PFSK-1 (cell line): ENCODE measurements around the gene GLIS1.

Experiments used
- FOXP2 ChIP-seq: optimal IDR thresholded peaks from 2 replicates; pipeline ENCODE3; 2011; ENCODE audit warnings: borderline replicate concordance, control low read depth, inconsistent platforms; ENCODE audit not compliant: insufficient read depth; ENCODE audit errors: extremely low read length, extremely low read depth
- POLR2AphosphoS5 ChIP-seq: IDR thresholded peaks from 2 replicates; pipeline ENCODE4 v1.6.1; 2012; ENCODE audit warnings: low read depth, mild to moderate bottlenecking, control low read depth, low read length, moderate library complexity
- SIN3A ChIP-seq: IDR thresholded peaks from 2 replicates; pipeline ENCODE4 v1.6.1; 2012; ENCODE audit warnings: mild to moderate bottlenecking, low read length, moderate library complexity, borderline replicate concordance; ENCODE audit not compliant: insufficient read depth
- TAF1 ChIP-seq: IDR thresholded peaks from 2 replicates; pipeline ENCODE4 v1.6.1; 2012; ENCODE audit warnings: low read length, control low read depth, borderline replicate concordance; ENCODE audit not compliant: insufficient read depth
- TF ChIP-seq, protein P1 (sequence below), 2 experiments: IDR thresholded peaks; 2 replicates each; pipeline versions ENCODE4 v1.6.1 to v1.8.0; 2011 to 2012; ENCODE audit warnings: low read depth in 2 of 2, low read length in 2 of 2, control low read depth in 1 of 2, inconsistent platforms in 1 of 2, mild to moderate bottlenecking in 1 of 2, moderate library complexity in 1 of 2; ENCODE audit not compliant: insufficient read depth in 1 of 2

Gene GLIS1

DNA sequence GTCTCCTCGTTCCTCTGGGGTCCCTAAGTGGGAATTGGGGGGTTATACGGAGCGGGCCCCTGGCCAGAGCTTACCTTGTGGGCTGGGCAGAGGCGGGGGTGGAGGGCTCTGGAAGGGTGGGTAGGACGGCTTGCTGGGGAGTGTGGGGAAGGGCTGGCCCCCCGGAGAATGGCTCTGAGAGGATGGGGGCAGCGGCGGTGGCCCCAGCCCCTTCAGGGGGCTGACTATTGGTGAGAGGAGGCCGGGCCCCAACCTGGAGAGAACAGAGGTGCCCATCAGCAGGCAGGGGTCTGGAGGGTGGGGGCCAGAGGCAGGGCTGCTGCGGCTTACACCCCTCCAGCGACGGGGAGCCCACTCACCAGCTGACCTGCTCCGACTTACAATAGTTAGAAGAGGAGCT, 229.2 kb downstream of the GLIS1 start:
- TF ChIP-seq SIN3A: no peak
- TF ChIP-seq, protein P1, sequence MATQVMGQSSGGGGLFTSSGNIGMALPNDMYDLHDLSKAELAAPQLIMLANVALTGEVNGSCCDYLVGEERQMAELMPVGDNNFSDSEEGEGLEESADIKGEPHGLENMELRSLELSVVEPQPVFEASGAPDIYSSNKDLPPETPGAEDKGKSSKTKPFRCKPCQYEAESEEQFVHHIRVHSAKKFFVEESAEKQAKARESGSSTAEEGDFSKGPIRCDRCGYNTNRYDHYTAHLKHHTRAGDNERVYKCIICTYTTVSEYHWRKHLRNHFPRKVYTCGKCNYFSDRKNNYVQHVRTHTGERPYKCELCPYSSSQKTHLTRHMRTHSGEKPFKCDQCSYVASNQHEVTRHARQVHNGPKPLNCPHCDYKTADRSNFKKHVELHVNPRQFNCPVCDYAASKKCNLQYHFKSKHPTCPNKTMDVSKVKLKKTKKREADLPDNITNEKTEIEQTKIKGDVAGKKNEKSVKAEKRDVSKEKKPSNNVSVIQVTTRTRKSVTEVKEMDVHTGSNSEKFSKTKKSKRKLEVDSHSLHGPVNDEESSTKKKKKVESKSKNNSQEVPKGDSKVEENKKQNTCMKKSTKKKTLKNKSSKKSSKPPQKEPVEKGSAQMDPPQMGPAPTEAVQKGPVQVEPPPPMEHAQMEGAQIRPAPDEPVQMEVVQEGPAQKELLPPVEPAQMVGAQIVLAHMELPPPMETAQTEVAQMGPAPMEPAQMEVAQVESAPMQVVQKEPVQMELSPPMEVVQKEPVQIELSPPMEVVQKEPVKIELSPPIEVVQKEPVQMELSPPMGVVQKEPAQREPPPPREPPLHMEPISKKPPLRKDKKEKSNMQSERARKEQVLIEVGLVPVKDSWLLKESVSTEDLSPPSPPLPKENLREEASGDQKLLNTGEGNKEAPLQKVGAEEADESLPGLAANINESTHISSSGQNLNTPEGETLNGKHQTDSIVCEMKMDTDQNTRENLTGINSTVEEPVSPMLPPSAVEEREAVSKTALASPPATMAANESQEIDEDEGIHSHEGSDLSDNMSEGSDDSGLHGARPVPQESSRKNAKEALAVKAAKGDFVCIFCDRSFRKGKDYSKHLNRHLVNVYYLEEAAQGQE (IDR thresholded peaks at IDR 0.05; ENCODE audit: insufficient read depth in 1 of 2, low read depth in 2 of 2, low read length in 2 of 2): no peak
- no peak for TF ChIP-seq POLR2AphosphoS5
- no peak for TF ChIP-seq FOXP2
- no peak for TF ChIP-seq TAF1

DNA sequence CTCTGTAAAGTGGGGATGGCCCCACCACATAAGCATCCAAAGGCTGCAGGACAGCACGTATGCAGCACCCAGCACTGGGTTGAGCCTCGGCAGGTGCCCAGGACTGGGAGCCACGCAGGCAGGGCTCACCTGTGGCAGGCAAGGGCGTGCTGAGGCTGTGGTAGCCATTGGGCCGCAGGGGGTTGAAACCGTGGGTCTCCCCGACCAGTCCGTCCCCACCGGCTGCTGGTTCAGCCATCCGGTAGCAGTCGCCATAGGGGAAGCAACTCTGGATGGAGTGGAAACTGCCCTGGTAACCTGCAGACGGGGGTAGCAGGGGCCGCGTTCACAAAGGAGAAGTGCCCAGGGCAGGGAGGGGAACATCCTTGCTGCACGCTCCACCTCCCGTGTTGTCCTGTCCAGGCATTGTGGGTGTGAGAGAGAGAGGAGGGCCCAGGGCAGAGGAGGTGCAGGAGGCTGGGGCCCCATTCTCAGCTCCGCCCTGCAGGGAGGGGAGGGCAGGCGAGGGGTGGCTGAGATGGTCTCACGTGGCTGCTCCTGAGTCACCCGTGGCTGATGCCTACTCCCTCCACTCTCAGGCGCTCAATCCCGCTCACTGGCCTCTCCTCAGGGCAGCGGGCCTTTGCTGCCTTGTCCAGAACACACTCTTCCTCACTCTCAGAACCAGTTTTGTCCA, 229.8 kb downstream of the GLIS1 start:
- TF ChIP-seq SIN3A (no peak), TAF1 (no peak), FOXP2 (no peak), POLR2AphosphoS5 (no peak)
- TF ChIP-seq, protein P1 (IDR thresholded peaks at IDR 0.05; ENCODE audit: insufficient read depth in 1 of 2, low read depth in 2 of 2, low read length in 2 of 2): no peak

DNA sequence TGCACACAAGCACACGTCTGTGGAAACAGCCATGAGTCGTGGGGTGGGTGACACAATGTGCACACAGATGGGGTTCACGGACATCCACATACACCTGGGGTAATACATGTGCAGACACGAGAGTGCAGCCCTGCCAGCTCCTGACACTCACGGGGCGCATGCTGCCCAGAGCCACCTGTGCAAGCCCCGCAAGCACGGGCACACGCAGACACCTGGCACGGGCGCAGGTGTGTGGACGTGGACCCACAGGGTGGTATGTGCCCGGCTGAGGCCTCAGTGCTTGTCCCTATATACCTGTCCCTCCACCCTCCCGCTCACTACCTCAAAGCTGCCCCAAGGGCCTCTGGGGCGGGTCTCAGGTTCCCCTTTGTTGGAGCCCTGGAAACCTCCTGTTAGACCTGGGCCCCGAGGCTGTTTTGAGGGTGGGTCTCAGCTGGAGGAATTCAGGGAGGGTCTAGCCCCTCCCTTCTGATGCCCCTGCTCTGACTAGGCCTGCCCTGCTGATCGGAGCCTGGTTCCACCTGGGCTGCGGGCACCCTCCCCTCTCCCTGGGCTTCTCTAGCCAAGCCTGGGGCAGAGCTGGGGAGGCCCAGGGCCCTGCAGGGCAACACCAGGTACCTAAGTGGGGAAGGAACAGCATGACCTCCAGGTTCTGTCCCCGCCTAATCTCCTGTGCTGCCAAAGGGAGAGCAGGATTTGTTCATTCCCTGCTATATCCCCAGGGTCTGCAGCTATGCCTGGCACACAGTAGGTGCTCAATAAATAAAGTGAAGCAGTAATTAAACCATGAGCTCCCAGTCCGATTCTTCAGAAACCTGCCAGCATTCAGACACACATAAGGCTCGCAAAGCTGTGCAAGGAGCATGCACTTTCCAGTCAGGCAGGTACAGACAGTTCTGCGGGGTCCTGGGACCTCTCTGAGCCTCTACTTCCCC, 230.6 kb downstream of the GLIS1 start:
- TF ChIP-seq POLR2AphosphoS5 (no peak), SIN3A (no peak), FOXP2 (no peak), TAF1 (no peak)
- TF ChIP-seq, protein P1 (IDR thresholded peaks at IDR 0.05; ENCODE audit: insufficient read depth in 1 of 2, low read depth in 2 of 2, low read length in 2 of 2): no peak

DNA sequence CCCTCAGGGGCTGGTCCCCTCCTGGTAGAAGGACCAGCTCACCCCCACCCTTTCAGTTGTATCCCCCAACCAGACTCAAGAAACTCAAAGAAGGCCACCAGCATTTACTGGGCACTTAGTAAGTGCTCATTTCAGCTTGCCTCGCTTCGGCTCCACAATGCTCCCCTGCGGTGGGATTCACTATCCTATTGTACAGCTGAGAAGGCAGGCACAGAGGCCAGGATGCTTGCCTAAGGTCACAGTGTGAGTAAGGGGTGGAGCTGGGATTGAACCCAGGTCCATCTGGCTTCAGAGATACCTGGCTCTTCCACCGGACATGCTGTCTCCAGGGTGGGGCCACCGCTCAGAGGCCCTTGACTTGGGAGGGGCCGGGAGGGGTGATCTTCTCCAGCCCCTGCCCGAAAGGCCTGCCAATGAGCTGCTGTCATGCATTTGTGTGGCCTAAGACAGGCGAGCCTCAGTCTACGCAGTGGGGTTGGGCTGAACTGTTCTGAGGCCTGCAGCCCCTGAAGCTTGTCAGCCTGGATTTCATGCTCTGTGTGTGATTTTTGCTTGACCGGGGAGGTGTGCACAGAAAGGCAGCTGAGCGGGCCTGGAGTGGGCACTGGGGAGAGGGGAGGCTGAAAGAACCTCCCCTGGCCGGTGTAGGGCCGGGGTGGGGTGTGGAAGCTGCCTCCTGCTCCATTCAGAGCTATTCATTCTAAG, 231.7 kb downstream of the GLIS1 start:
- TF ChIP-seq SIN3A (no peak), TAF1 (no peak), POLR2AphosphoS5 (no peak), FOXP2 (no peak)
- TF ChIP-seq, protein P1 (IDR thresholded peaks at IDR 0.05; ENCODE audit: insufficient read depth in 1 of 2, low read depth in 2 of 2, low read length in 2 of 2): no peak
